Measurements from ENCODE around the gene MAFG. TPM values are rescaled to one million over a fixed set of nuclear protein-coding genes. Genes with fewer than 3 reads are reported as not detected.

MAFG gene
- polyA plus RNA-seq, 1 of the 3 experiments (the other 2 are of a cell fraction), result 38.7 TPM

- TF ChIP-seq REST (IDR thresholded peaks at IDR 0.05; ENCODE audit: low read depth, low read length), result no peak
- TF ChIP-seq SMC3 (IDR thresholded peaks at IDR 0.05; ENCODE audit: low read depth, low read length), result peak; percentile 100
- no peak for TF ChIP-seq YY1 (IDR thresholded peaks at IDR 0.05; ENCODE audit: low read depth)
- no peak for TF ChIP-seq PBX3 (IDR thresholded peaks at IDR 0.05)
- peak; percentile 64; the same call in 1 of the 2 replicates for TF ChIP-seq MXI1 (IDR thresholded peaks at IDR 0.05; ENCODE audit: low read depth, low read length)
- peak in 1 of 2 experiments; percentile 17; a peak in 1 of 4 replicates for TF ChIP-seq EP300 (IDR thresholded peaks at IDR 0.05; ENCODE audit: borderline replicate concordance in 1 of 2, low read depth in 1 of 2, low read length in 1 of 2)
- no peak for TF ChIP-seq TAF1 (IDR thresholded peaks at IDR 0.05; ENCODE audit: borderline replicate concordance, low read depth, low read length)
- TF ChIP-seq USF2 (IDR thresholded peaks at IDR 0.05; ENCODE audit: borderline replicate concordance, low read depth, low read length), result no peak
- peak; percentile 62 for TF ChIP-seq CTCF (IDR thresholded peaks at IDR 0.05)
- TF ChIP-seq RAD21 (IDR thresholded peaks at IDR 0.05; ENCODE audit: low read length), result peak; percentile 92
- TF ChIP-seq EZH2phosphoT487 (IDR thresholded peaks at IDR 0.05; ENCODE audit: borderline replicate concordance, low read depth), result no peak
- no peak for TF ChIP-seq ZBTB33 (IDR thresholded peaks at IDR 0.05; ENCODE audit: borderline replicate concordance, low read depth)
- no peak for TF ChIP-seq SIN3A (IDR thresholded peaks at IDR 0.05; ENCODE audit: borderline replicate concordance, low read depth, low read length)
- no peak for TF ChIP-seq JUND (IDR thresholded peaks at IDR 0.05)
- TF ChIP-seq IRF3 (IDR thresholded peaks at IDR 0.05; ENCODE audit: low read depth, low read length), result no peak
Observed at GRCh38 chr17:81959362-81960129, 32.0 kb upstream of the MAFG start (continued).
